Stimulated activated CD4-positive, alpha-beta T cell treated with anti-CD3 and anti-CD28 coated beads, Interleukin-12 subunit alpha, Interleukin-12 subunit beta, amount 100 ng/mL, for 4 hours (primary cell): ENCODE data around the gene PRSS57.
"Not testable (repeated sequence)": the region's sequence is repeated elsewhere in the genome, so short reads cannot be mapped to it uniquely, and the experiment has no call there.

Experiments
- DNase-seq: peaks from one replicate; pipeline ENCODE4 v3.0.0-alpha.2; 2020

The PRSS57 gene

GRCh38 chr19:722553-723101, 27.4 kb upstream of the PRSS57 start:
- DNase-seq, result no peak

- no peak for DNase-seq
Observed at GRCh38 chr19:720345-721160, 25.3 kb upstream of the PRSS57 start.

GRCh38 chr19:719636-720344, 24.5 kb upstream of the PRSS57 start:
- no peak for DNase-seq

GRCh38 chr19:718991-719512, 23.8 kb upstream of the PRSS57 start:
- no peak for DNase-seq

- DNase-seq, result no peak
Observed at GRCh38 chr19:718251-718951, 23.1 kb upstream of the PRSS57 start.

GRCh38 chr19:715347-715746, 20.1 kb upstream of the PRSS57 start:
- no peak for DNase-seq

GRCh38 chr19:711254-711653, 16.0 kb upstream of the PRSS57 start:
- DNase-seq, result no peak

GRCh38 chr19:710767-711166, 15.5 kb upstream of the PRSS57 start:
- no peak for DNase-seq

GRCh38 chr19:709965-710571, 14.8 kb upstream of the PRSS57 start:
- DNase-seq, result no peak

GRCh38 chr19:709196-709964, 14.1 kb upstream of the PRSS57 start:
- DNase-seq, result no peak

GRCh38 chr19:708154-709143, 13.2 kb upstream of the PRSS57 start, which contains the start of gene PALM:
TSS of gene PALM (plus strand) at chr19:708935. CDS start at chr19:709147, 212 bp downstream.
- no peak for DNase-seq

GRCh38 chr19:704447-704741, 9.1 kb upstream of the PRSS57 start:
- no peak for DNase-seq

GRCh38 chr19:703651-704446, 8.6 kb upstream of the PRSS57 start:
- DNase-seq, result peak; percentile 46

GRCh38 chr19:703329-703650, 8.0 kb upstream of the PRSS57 start:
- no peak for DNase-seq

- DNase-seq, result not testable (repeated sequence)
Observed at GRCh38 chr19:702847-703246, 7.6 kb upstream of the PRSS57 start.

- not testable (repeated sequence) for DNase-seq
Observed at GRCh38 chr19:699885-700284, 4.6 kb upstream of the PRSS57 start.

GRCh38 chr19:698529-698928, 3.3 kb upstream of the PRSS57 start:
- DNase-seq, result not testable (repeated sequence)

- no peak for DNase-seq
Observed at GRCh38 chr19:694481-695351, 536 bp downstream of the PRSS57 start.

- DNase-seq, result no peak
Observed at GRCh38 chr19:690203-690602, 5.0 kb downstream of the PRSS57 start.
